ENCODE results near the gene RNF130.

DNA sequence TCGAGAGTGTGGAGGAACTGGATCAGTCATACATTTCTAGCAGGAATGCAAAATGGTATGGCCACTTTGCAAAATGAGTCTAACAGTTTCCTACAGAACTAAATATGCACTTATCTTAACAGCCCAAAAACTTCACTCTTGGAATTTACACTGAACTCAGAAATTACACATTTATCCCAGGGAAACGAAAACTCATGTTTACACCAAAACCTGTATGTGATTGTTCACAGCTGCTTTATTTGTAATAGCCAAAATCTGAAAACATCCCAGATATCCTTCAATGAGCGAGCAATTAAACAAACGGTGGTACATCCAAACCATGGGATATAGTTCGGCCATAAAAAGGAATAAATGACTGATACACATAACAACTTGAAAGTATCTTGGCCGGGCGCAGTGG is 62.0 kb downstream of the RNF130 start:
- TF ChIP-seq, protein P1, sequence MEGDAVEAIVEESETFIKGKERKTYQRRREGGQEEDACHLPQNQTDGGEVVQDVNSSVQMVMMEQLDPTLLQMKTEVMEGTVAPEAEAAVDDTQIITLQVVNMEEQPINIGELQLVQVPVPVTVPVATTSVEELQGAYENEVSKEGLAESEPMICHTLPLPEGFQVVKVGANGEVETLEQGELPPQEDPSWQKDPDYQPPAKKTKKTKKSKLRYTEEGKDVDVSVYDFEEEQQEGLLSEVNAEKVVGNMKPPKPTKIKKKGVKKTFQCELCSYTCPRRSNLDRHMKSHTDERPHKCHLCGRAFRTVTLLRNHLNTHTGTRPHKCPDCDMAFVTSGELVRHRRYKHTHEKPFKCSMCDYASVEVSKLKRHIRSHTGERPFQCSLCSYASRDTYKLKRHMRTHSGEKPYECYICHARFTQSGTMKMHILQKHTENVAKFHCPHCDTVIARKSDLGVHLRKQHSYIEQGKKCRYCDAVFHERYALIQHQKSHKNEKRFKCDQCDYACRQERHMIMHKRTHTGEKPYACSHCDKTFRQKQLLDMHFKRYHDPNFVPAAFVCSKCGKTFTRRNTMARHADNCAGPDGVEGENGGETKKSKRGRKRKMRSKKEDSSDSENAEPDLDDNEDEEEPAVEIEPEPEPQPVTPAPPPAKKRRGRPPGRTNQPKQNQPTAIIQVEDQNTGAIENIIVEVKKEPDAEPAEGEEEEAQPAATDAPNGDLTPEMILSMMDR (IDR thresholded peaks at IDR 0.05; ENCODE audit: low read depth, low read length, missing input control): no peak
- TF ChIP-seq TAF1 (conservative IDR thresholded peaks at IDR 0.05) (no peak), JUND (IDR thresholded peaks at IDR 0.05) (no peak), FOXA1 (IDR thresholded peaks at IDR 0.05) (no peak), SP1 (IDR thresholded peaks at IDR 0.05) (no peak), RAD21 (IDR thresholded peaks at IDR 0.05) (no peak), HNF4A (conservative IDR thresholded peaks at IDR 0.05) (no peak), YY1 (IDR thresholded peaks at IDR 0.05) (no peak), HNF4G (IDR thresholded peaks at IDR 0.05) (no peak), GABPA (IDR thresholded peaks at IDR 0.05 in 1 of 2, conservative IDR thresholded peaks at IDR 0.05 in 1 of 2) (no peak), NR2F2 (IDR thresholded peaks at IDR 0.05) (no peak)
- TF ChIP-seq, protein P2, sequence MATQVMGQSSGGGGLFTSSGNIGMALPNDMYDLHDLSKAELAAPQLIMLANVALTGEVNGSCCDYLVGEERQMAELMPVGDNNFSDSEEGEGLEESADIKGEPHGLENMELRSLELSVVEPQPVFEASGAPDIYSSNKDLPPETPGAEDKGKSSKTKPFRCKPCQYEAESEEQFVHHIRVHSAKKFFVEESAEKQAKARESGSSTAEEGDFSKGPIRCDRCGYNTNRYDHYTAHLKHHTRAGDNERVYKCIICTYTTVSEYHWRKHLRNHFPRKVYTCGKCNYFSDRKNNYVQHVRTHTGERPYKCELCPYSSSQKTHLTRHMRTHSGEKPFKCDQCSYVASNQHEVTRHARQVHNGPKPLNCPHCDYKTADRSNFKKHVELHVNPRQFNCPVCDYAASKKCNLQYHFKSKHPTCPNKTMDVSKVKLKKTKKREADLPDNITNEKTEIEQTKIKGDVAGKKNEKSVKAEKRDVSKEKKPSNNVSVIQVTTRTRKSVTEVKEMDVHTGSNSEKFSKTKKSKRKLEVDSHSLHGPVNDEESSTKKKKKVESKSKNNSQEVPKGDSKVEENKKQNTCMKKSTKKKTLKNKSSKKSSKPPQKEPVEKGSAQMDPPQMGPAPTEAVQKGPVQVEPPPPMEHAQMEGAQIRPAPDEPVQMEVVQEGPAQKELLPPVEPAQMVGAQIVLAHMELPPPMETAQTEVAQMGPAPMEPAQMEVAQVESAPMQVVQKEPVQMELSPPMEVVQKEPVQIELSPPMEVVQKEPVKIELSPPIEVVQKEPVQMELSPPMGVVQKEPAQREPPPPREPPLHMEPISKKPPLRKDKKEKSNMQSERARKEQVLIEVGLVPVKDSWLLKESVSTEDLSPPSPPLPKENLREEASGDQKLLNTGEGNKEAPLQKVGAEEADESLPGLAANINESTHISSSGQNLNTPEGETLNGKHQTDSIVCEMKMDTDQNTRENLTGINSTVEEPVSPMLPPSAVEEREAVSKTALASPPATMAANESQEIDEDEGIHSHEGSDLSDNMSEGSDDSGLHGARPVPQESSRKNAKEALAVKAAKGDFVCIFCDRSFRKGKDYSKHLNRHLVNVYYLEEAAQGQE (IDR thresholded peaks at IDR 0.05): no peak
- TF ChIP-seq, protein P3, sequence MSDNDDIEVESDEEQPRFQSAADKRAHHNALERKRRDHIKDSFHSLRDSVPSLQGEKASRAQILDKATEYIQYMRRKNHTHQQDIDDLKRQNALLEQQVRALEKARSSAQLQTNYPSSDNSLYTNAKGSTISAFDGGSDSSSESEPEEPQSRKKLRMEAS (IDR thresholded peaks at IDR 0.05): no peak
- TF ChIP-seq, protein P4, sequence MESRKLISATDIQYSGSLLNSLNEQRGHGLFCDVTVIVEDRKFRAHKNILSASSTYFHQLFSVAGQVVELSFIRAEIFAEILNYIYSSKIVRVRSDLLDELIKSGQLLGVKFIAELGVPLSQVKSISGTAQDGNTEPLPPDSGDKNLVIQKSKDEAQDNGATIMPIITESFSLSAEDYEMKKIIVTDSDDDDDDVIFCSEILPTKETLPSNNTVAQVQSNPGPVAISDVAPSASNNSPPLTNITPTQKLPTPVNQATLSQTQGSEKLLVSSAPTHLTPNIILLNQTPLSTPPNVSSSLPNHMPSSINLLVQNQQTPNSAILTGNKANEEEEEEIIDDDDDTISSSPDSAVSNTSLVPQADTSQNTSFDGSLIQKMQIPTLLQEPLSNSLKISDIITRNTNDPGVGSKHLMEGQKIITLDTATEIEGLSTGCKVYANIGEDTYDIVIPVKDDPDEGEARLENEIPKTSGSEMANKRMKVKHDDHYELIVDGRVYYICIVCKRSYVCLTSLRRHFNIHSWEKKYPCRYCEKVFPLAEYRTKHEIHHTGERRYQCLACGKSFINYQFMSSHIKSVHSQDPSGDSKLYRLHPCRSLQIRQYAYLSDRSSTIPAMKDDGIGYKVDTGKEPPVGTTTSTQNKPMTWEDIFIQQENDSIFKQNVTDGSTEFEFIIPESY (IDR thresholded peaks at IDR 0.05): no peak
